Keratinocyte (primary cell): ENCODE measurements around the gene FBXO42.
"Not testable (repeated sequence)": the region's sequence is repeated elsewhere in the genome, so short reads cannot be mapped to it uniquely, and the experiment has no call there.

Experiments used
- EZH2 ChIP-seq: IDR thresholded peaks from one replicate; pipeline ENCODE4 v1.6.1; 2012; ENCODE audit warnings: inconsistent platforms, mild to moderate bottlenecking, low read length, moderate library complexity
- TF ChIP-seq, protein P1 (sequence below), 3 experiments: IDR thresholded peaks in 1 of 3; conservative IDR thresholded peaks in 1 of 3; optimal IDR thresholded peaks in 1 of 3; 2 replicates in 2 of 3; 3 replicates in 1 of 3; pipeline versions ENCODE3 to v1.5.1; 2011; ENCODE audit warnings: low read length in 3 of 3, mild to moderate bottlenecking in 3 of 3, moderate library complexity in 2 of 3, control low read depth in 1 of 3, inconsistent platforms in 1 of 3; ENCODE audit not compliant: insufficient read depth in 2 of 3; ENCODE audit errors: extremely low read depth in 1 of 3

DNA sequence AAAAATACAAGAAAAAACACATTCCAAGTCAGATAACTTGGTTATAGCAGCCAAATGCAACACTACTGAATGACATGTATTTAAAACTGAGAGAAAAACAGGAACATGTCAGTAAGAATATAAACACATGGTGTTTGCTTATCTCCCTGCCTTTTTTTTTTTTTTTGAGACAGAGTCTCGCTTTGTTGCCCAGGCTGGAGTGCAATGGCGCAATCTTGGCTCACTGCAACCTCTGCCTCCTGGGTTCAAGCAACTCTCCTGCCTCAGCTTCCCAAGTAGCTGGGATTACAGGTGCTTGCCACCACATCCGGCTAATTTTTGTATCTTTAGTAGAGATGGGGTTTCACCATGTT lies 12.8 kb upstream of the FBXO42 start:
- TF ChIP-seq EZH2: not testable (repeated sequence)
- TF ChIP-seq, protein P1, sequence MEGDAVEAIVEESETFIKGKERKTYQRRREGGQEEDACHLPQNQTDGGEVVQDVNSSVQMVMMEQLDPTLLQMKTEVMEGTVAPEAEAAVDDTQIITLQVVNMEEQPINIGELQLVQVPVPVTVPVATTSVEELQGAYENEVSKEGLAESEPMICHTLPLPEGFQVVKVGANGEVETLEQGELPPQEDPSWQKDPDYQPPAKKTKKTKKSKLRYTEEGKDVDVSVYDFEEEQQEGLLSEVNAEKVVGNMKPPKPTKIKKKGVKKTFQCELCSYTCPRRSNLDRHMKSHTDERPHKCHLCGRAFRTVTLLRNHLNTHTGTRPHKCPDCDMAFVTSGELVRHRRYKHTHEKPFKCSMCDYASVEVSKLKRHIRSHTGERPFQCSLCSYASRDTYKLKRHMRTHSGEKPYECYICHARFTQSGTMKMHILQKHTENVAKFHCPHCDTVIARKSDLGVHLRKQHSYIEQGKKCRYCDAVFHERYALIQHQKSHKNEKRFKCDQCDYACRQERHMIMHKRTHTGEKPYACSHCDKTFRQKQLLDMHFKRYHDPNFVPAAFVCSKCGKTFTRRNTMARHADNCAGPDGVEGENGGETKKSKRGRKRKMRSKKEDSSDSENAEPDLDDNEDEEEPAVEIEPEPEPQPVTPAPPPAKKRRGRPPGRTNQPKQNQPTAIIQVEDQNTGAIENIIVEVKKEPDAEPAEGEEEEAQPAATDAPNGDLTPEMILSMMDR (optimal IDR thresholded peaks at IDR 0.05 in 1 of 3, IDR thresholded peaks at IDR 0.05 in 1 of 3, conservative IDR thresholded peaks at IDR 0.05 in 1 of 3; ENCODE audit: extremely low read depth in 1 of 3, insufficient read depth in 2 of 3, low read length in 3 of 3): not testable (repeated sequence)
